ENCODE measurements around the gene DLG5. TPM values are rescaled to one million over a fixed set of nuclear protein-coding genes. Genes with fewer than 3 reads are reported as not detected.
A peak's percentile ranks its signal among the peaks of the same experiment; 100 is the strongest.

Gene DLG5
- total and polyA plus RNA-seq, 9 of the 15 experiments (the other 6 are each of a cell fraction or from before 2014, with no cell fraction given) = 1.4 to 26.8 (median 11.2) TPM

- TF ChIP-seq STAT6 (CRISPR knock-in tag; IDR thresholded peaks at IDR 0.05) = no peak
- no peak for TF ChIP-seq ZNF239 (CRISPR knock-in tag; IDR thresholded peaks at IDR 0.05)
Observed at GRCh38 chr10:77835669-77836086, 90.9 kb downstream of the DLG5 start (continued).

GRCh38 chr10:77834943-77835668 is 91.4 kb downstream of the DLG5 start:
- ChIA-PET POLR2A (interaction anchor here (0.7 kb wide), 1 partner anchor 14 kb away, joined by 3 read pairs; no protein-coding TSS in a partner anchor), CTCF (ENCODE audit: low intra/inter-chr PET ratio) (no interaction called here)
- 81% methylated on average over 13 of the region's 13 CpGs for WGBS (ENCODE audit: insufficient coverage, low coverage, missing lambda C conversion rate)
- in situ Hi-C loops (cut with MboI) (no loop called here), intact Hi-C loops (cut with micrococcal nuclease) (loop anchor here (5.0 kb wide), 1 partner anchor 663 kb away; no protein-coding TSS in a partner anchor)
- H3K9ac ChIP-seq (ENCODE audit: insufficient read depth in 1 of 2, low read depth in 2 of 2, low read length in 2 of 2) = peak overlapping the region in 1 of 2 experiments; percentile 89; a peak in 3 of 4 replicates
- no peak overlapping the region for H3K4me2 ChIP-seq (ENCODE audit: insufficient read depth, low read length)
- no peak overlapping the region for H3K4me3 ChIP-seq
- BruUV-seq (replicated peaks) = no TSS peak
- ATAC-seq (no peak), FAIRE-seq (no peak), DNase-seq (ENCODE audit: extremely low read depth in 1 of 4, low spot score in 3 of 4) (no peak)
- H3K79me2 ChIP-seq (ENCODE audit: control insufficient read depth, insufficient read depth, low read length) = no peaks in the 10 kb centered on the region; the same call in 2 of the 3 replicates
- no peaks in the 10 kb centered on the region for H4K20me1 ChIP-seq (replicated peaks; ENCODE audit: control insufficient read depth, insufficient read depth, low read length)
- H3K4me1 ChIP-seq (replicated peaks in 1 of 2; ENCODE audit: control insufficient read depth in 2 of 2, insufficient read depth in 2 of 2, low read length in 2 of 2) = peaks cover 21 to 31% of the 10 kb centered on the region in 2 experiments
- H3K36me3 ChIP-seq (ENCODE audit: control insufficient read depth, insufficient read depth, low read length) = peaks cover 59% of the 10 kb centered on the region
- no peaks in the 10 kb centered on the region for H3K9me3 ChIP-seq (replicated peaks; ENCODE audit: control insufficient read depth, insufficient read depth, low read depth, low read length)
- H2AFZ ChIP-seq (ENCODE audit: low read depth, low read length) = no peak overlapping the region
- no peaks in the 10 kb centered on the region for H3K27me3 ChIP-seq (ENCODE audit: control insufficient read depth in 2 of 2, insufficient read depth in 2 of 2, low read length in 2 of 2)
- H3K9me1 ChIP-seq (ENCODE audit: control insufficient read depth, insufficient read depth, low read length) = no peaks in the 10 kb centered on the region
- no peak overlapping the region; the same call in 2 of the 3 replicates for H3K27ac ChIP-seq (ENCODE audit: extremely low read depth, low read depth, low read length)
- TF ChIP-seq MAFK (IDR thresholded peaks at IDR 0.05; ENCODE audit: low read length) (no peak), MXD1 (CRISPR knock-in tag; IDR thresholded peaks at IDR 0.05; ENCODE audit: borderline replicate concordance, poor library complexity, severe bottlenecking) (no peak), ZNF41 (CRISPR knock-in tag; conservative IDR thresholded peaks at IDR 0.05) (no peak), SFPQ (IDR thresholded peaks at IDR 0.05; ENCODE audit: low read depth, low read length) (no peak), BHLHE40 (IDR thresholded peaks at IDR 0.05; ENCODE audit: low read length) (no peak), BCOR (IDR thresholded peaks at IDR 0.05) (no peak), ZNF740 (CRISPR knock-in tag; IDR thresholded peaks at IDR 0.05) (no peak), ZNF740 (tag; IDR thresholded peaks at IDR 0.05) (no peak), TFAM (CRISPR knock-in tag; conservative IDR thresholded peaks at IDR 0.05) (no peak)
